ENCODE results near the gene OVCA2.
A peak's percentile ranks its signal among the peaks of the same experiment; 100 is the strongest.

OVCA2 gene

DNA sequence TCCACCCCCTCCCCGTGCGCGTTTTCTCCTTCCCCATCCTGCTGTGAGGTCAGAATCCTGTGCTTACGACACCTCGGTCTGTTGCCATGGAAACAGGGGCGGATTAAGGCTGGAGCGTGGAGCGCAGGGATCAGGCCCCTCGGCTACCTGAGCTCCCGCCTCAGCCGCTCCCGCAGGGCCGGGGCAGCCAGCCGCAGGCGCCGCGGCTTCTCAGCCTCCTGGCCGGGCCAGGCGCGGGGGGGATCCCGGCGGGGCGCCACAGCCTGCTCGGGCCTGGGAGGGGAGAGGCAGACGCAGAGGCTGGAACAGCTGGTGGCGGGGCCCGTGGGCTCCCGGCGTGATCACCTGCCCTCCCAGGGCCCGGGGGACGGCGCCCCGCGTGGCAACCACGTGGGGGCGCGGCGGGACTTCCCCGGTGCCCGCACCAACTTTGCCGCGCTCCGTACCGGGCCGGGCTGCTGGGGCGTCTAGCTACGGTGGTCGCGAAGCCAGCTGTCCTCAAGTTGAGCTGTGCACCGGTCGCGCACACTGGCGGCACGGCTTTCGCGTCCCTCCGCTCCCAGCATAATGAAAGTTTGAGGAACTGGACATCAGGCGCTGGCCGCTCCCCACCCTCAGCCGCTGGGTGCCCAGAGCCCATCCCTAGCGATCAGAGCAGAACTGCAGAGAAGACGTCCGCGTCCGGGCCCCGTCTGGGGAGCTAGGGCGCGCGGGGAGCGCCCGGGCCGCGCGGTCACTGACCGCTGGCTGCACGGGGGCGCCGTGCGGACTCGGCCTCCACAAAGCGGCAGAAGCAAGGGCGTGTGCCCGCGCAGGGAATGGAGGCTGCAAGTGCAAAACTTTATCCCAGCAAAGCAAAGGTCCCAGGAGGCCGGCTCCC is 17.9 kb upstream of the OVCA2 start:
- no peak for DNase-seq
- H3K36me3 ChIP-seq (ENCODE audit: insufficient read depth, low read length), result no peaks in the 10 kb centered on the region
- no peaks in the 10 kb centered on the region; the same call in 1 of the 2 replicates for H4K20me1 ChIP-seq (ENCODE audit: insufficient read depth, low read length)
- no peak overlapping the region for H2AFZ ChIP-seq (ENCODE audit: low read depth, low read length)
- no peak overlapping the region; the same call in 1 of the 2 replicates for H3K9ac ChIP-seq (ENCODE audit: low read depth, low read length)
- peaks cover 52% of the 10 kb centered on the region for H3K27me3 ChIP-seq (ENCODE audit: insufficient read depth, low read length, poor library complexity)
- H3K4me2 ChIP-seq (ENCODE audit: insufficient read depth, low read length), result peak overlapping the region; percentile 86
- H3K27ac ChIP-seq (ENCODE audit: low read length), result no peak overlapping the region
- no peaks in the 10 kb centered on the region for H3K9me3 ChIP-seq (ENCODE audit: insufficient read depth, low read length, severe bottlenecking)
- H3K4me1 ChIP-seq (ENCODE audit: insufficient read depth, low read length), result peaks cover 17% of the 10 kb centered on the region
- H3K79me2 ChIP-seq (ENCODE audit: insufficient read depth, low read length), result no peaks in the 10 kb centered on the region
- TF ChIP-seq, protein P1, sequence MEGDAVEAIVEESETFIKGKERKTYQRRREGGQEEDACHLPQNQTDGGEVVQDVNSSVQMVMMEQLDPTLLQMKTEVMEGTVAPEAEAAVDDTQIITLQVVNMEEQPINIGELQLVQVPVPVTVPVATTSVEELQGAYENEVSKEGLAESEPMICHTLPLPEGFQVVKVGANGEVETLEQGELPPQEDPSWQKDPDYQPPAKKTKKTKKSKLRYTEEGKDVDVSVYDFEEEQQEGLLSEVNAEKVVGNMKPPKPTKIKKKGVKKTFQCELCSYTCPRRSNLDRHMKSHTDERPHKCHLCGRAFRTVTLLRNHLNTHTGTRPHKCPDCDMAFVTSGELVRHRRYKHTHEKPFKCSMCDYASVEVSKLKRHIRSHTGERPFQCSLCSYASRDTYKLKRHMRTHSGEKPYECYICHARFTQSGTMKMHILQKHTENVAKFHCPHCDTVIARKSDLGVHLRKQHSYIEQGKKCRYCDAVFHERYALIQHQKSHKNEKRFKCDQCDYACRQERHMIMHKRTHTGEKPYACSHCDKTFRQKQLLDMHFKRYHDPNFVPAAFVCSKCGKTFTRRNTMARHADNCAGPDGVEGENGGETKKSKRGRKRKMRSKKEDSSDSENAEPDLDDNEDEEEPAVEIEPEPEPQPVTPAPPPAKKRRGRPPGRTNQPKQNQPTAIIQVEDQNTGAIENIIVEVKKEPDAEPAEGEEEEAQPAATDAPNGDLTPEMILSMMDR (IDR thresholded peaks at IDR 0.05; ENCODE audit: borderline replicate concordance, extremely low read depth, low read length, poor library complexity, severe bottlenecking), result no peak
- TF ChIP-seq EZH2 (IDR thresholded peaks at IDR 0.05; ENCODE audit: borderline replicate concordance, low read depth, low read length, severe bottlenecking), result no peak
- peak overlapping the region in 1 of 2 experiments; percentile 62; a peak in 1 of 4 replicates for H3K4me3 ChIP-seq (ENCODE audit: low read depth in 1 of 2, low read length in 2 of 2)
- ATAC-seq (ENCODE audit: insufficient read depth, low read depth), result no peak

DNA sequence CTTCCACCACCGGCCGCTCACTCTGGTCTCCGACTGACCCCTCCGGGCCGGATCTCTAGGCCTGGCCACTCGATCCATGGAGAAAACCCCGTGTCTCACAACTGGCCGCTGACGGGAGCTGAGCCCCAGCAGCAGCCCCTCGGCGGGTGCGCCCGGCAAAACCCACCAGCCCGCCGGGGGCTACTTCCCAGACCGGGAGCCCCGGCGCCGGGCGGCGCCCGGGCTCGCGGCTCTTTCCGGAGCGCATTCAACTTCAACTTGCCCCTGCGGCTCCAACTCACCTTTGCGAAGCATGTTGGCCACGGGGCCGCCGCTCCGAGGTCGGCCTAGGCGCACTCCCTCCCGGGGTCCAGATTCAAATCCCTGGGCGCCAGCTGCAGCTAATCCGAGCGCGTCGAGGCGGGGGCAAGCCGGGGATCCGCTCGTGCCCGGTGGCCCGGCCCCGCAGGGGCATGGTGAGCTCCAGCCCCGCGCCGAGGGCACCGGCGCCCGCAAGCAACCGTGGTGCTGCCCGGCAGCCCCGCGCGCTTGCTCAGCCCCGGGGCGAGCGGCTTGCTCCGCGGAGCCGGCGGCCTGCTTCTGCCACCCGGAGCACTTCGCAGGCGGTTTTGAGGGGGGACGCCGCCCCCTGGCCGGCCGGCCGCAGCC is 17.1 kb upstream of the OVCA2 start:
- Histone ChIP-seq H3K36me3 (ENCODE audit: insufficient read depth, low read length) (no peaks in the 10 kb centered on the region), H3K4me2 (ENCODE audit: insufficient read depth, low read length) (peak overlapping the region; percentile 86), H3K9me3 (ENCODE audit: insufficient read depth, low read length, severe bottlenecking) (no peaks in the 10 kb centered on the region), H3K27me3 (ENCODE audit: insufficient read depth, low read length, poor library complexity) (peaks cover 44% of the 10 kb centered on the region), H3K79me2 (ENCODE audit: insufficient read depth, low read length) (no peaks in the 10 kb centered on the region), H3K4me1 (ENCODE audit: insufficient read depth, low read length) (peaks cover 21% of the 10 kb centered on the region), H4K20me1 (ENCODE audit: insufficient read depth, low read length) (0 out of 2 replicates have a peak, but pooled peaks cover 1% of the 10 kb centered on the region), H2AFZ (ENCODE audit: low read depth, low read length) (peak overlapping the region; percentile 68), H3K4me3 (ENCODE audit: low read depth in 1 of 2, low read length in 2 of 2) (peak overlapping the region; percentile 39 to 62), H3K27ac (ENCODE audit: low read length) (no peak overlapping the region), H3K9ac (ENCODE audit: low read depth, low read length) (peak overlapping the region; percentile 62)
- ATAC-seq (ENCODE audit: insufficient read depth, low read depth) (peak; percentile 43), DNase-seq (no peak)
- peak; percentile 93 for TF ChIP-seq EZH2 (IDR thresholded peaks at IDR 0.05; ENCODE audit: borderline replicate concordance, low read depth, low read length, severe bottlenecking)
- TF ChIP-seq, protein P1 (IDR thresholded peaks at IDR 0.05; ENCODE audit: borderline replicate concordance, extremely low read depth, low read length, poor library complexity, severe bottlenecking), result no peak

DNA sequence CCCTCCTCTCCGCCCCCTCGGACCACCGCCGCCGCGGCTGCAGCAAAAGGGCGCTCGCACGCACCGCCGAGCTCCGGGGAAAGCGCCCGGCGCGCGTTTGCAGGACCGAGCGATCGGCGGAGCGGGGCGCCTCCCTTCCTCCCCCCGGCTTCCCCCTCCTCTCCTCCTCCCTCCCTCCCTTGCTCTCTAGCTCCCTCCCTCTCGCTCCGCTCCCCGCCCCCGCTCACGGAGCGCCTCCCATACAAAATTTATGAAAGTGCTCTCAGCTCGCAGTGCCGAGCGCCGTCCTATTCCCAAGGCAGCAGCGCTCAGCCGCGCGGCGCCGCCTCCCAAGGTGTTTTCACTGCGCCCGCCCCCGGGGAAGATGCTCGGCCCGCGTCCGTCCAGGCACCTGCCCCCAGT is 16.6 kb upstream of the OVCA2 start, which contains the start of gene RTN4RL1:
RTN4RL1 (minus strand) TSS at position 115 of the 402 bp plus-strand sequence. CDS start 469 bp downstream, outside the sequence.
- peak; percentile 78 for ATAC-seq (ENCODE audit: insufficient read depth, low read depth)
- Histone ChIP-seq H3K27ac (ENCODE audit: low read length) (no peak within 1 kb of the TSS), H3K9ac (ENCODE audit: low read depth, low read length) (peak within 1 kb of the TSS; percentile 62), H3K79me2 (ENCODE audit: insufficient read depth, low read length) (peaks cover 2% of the 10 kb centered on the region), H4K20me1 (ENCODE audit: insufficient read depth, low read length) (0 out of 2 replicates have a peak, but pooled peaks cover 3% of the 10 kb centered on the region), H3K4me3 (ENCODE audit: low read depth in 1 of 2, low read length in 2 of 2) (peak within 1 kb of the TSS; percentile 39 to 62), H2AFZ (ENCODE audit: low read depth, low read length) (peak within 1 kb of the TSS; percentile 68), H3K27me3 (ENCODE audit: insufficient read depth, low read length, poor library complexity) (peaks cover 39% of the 10 kb centered on the region), H3K36me3 (ENCODE audit: insufficient read depth, low read length) (no peaks in the 10 kb centered on the region), H3K9me3 (ENCODE audit: insufficient read depth, low read length, severe bottlenecking) (no peaks in the 10 kb centered on the region), H3K4me2 (ENCODE audit: insufficient read depth, low read length) (peak within 1 kb of the TSS; percentile 86), H3K4me1 (ENCODE audit: insufficient read depth, low read length) (peaks cover 23% of the 10 kb centered on the region)
- DNase-seq, result peak; percentile 89
- TF ChIP-seq EZH2 (IDR thresholded peaks at IDR 0.05; ENCODE audit: borderline replicate concordance, low read depth, low read length, severe bottlenecking), result no peak
- TF ChIP-seq, protein P1 (IDR thresholded peaks at IDR 0.05; ENCODE audit: borderline replicate concordance, extremely low read depth, low read length, poor library complexity, severe bottlenecking), result no peak

All from DND-41 (cell line).